ENCODE measurements around the gene DENND5B. TPM values are rescaled to one million over a fixed set of nuclear protein-coding genes. Genes with fewer than 3 reads are reported as not detected.
"Not testable (repeated sequence)": the region's sequence is repeated elsewhere in the genome, so short reads cannot be mapped to it uniquely, and the experiment has no call there.

The DENND5B gene
- total RNA-seq, 4 donors from 2014 or later: 4.6 to 6.4 (median 5.4) TPM

- 78 to 86% methylated on average over 4 of the region's 4 CpGs for WGBS, 2 donors
- no peak for TF ChIP-seq POLR2A (IDR thresholded peaks at IDR 0.05)
- TF ChIP-seq, protein P1, sequence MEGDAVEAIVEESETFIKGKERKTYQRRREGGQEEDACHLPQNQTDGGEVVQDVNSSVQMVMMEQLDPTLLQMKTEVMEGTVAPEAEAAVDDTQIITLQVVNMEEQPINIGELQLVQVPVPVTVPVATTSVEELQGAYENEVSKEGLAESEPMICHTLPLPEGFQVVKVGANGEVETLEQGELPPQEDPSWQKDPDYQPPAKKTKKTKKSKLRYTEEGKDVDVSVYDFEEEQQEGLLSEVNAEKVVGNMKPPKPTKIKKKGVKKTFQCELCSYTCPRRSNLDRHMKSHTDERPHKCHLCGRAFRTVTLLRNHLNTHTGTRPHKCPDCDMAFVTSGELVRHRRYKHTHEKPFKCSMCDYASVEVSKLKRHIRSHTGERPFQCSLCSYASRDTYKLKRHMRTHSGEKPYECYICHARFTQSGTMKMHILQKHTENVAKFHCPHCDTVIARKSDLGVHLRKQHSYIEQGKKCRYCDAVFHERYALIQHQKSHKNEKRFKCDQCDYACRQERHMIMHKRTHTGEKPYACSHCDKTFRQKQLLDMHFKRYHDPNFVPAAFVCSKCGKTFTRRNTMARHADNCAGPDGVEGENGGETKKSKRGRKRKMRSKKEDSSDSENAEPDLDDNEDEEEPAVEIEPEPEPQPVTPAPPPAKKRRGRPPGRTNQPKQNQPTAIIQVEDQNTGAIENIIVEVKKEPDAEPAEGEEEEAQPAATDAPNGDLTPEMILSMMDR (IDR thresholded peaks at IDR 0.05): no peak
- no peak for DNase-seq (ENCODE audit: low spot score in 2 of 2)
- intact Hi-C loops (cut with DNase I; ENCODE audit: low total_unique reads): no loop called here
- no peak overlapping the region for H3K4me3 ChIP-seq (ENCODE audit: low read depth, poor library complexity, severe bottlenecking)
These were observed 202.2 kb downstream of the DENND5B start for GRCh38 chr12:31388713-31389112.

- 77 to 79% methylated on average over 8 of the region's 8 CpGs for WGBS, 2 donors
- TF ChIP-seq, protein P1 (IDR thresholded peaks at IDR 0.05): no peak
- no peak for TF ChIP-seq POLR2A (IDR thresholded peaks at IDR 0.05)
- peak in 1 of 2 donors; percentile 61 for DNase-seq (ENCODE audit: low spot score in 2 of 2)
- intact Hi-C loops (cut with DNase I; ENCODE audit: low total_unique reads): no loop called here
- no peak overlapping the region for H3K4me3 ChIP-seq (ENCODE audit: low read depth, poor library complexity, severe bottlenecking)
These were observed 203.5 kb downstream of the DENND5B start for GRCh38 chr12:31387466-31387865.

- TF ChIP-seq, protein P1 (IDR thresholded peaks at IDR 0.05): no peak
- TF ChIP-seq POLR2A (IDR thresholded peaks at IDR 0.05): no peak
- intact Hi-C loops (cut with DNase I; ENCODE audit: low total_unique reads): no loop called here
- DNase-seq (ENCODE audit: low spot score in 2 of 2): no peak
- no peak overlapping the region for H3K4me3 ChIP-seq (ENCODE audit: low read depth, poor library complexity, severe bottlenecking)
- WGBS, 2 donors: 61 to 80% methylated on average over 2 of the region's 2 CpGs
These were observed 203.9 kb downstream of the DENND5B start for GRCh38 chr12:31387011-31387410.

- intact Hi-C loops (cut with DNase I; ENCODE audit: low total_unique reads): no loop called here
- WGBS, 2 donors: 63 to 75% methylated on average over 2 of the region's 2 CpGs
- TF ChIP-seq, protein P1 (IDR thresholded peaks at IDR 0.05): no peak
- no peak for TF ChIP-seq POLR2A (IDR thresholded peaks at IDR 0.05)
- DNase-seq (ENCODE audit: low spot score in 2 of 2): peak in 1 of 2 donors; percentile 3
- no peak overlapping the region for H3K4me3 ChIP-seq (ENCODE audit: low read depth, poor library complexity, severe bottlenecking)
These were observed 204.6 kb downstream of the DENND5B start for GRCh38 chr12:31386364-31386777.

DNA sequence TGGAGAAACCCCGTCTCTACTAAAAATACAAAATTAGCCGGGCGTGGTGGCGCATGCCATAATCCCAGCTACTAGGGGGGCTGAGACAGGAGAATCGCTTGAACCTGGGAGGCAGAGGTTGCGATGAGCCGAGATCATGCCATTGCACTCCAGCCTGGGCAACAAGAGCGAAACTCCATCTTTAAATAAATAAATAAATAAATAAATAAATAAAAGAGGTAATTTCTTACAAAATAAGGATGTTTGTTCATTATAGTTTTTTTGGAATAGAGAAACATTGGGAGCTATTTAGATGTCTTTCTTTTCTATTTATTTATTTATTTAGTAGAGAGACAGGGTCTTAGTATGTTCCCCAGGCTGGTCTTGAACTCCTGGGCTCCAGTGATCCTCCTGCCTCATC lies 213.7 kb downstream of the DENND5B start:
- DNase-seq (ENCODE audit: low spot score in 2 of 2); intact Hi-C loops (cut with DNase I; ENCODE audit: low total_unique reads); H3K4me3 ChIP-seq (ENCODE audit: low read depth, poor library complexity, severe bottlenecking): not testable (repeated sequence)
- WGBS, 2 donors: 85 to 86% methylated on average over 8 of the region's 8 CpGs

GRCh38 chr12:31375422-31375821 lies 215.5 kb downstream of the DENND5B start:
- intact Hi-C loops (cut with DNase I; ENCODE audit: low total_unique reads); H3K4me3 ChIP-seq (ENCODE audit: low read depth, poor library complexity, severe bottlenecking); DNase-seq (ENCODE audit: low spot score in 2 of 2): not testable (repeated sequence)
- 83 to 95% methylated on average over 6 of the region's 6 CpGs for WGBS, 2 donors

- WGBS, 2 donors: 93 to 95% methylated on average over 2 of the region's 2 CpGs
- DNase-seq (ENCODE audit: low spot score in 2 of 2): no peak
- no peak overlapping the region for H3K4me3 ChIP-seq (ENCODE audit: low read depth, poor library complexity, severe bottlenecking)
- TF ChIP-seq, protein P1 (IDR thresholded peaks at IDR 0.05): no peak
- no peak for TF ChIP-seq POLR2A (IDR thresholded peaks at IDR 0.05)
- intact Hi-C loops (cut with DNase I; ENCODE audit: low total_unique reads): no loop called here
These were observed 219.7 kb downstream of the DENND5B start for GRCh38 chr12:31371256-31371620.

Measured in lower leg skin (tissue), 4 donors.